IPS-NIHi7 (cell line): ENCODE data around the gene TRPM2.

Experiments used
- DNase-seq: peaks from one replicate; pipeline ENCODE4 v3.0.0; 2012; ENCODE audit warnings: mixed read lengths; ENCODE audit errors: extremely low spot score

The TRPM2 gene

DNA sequence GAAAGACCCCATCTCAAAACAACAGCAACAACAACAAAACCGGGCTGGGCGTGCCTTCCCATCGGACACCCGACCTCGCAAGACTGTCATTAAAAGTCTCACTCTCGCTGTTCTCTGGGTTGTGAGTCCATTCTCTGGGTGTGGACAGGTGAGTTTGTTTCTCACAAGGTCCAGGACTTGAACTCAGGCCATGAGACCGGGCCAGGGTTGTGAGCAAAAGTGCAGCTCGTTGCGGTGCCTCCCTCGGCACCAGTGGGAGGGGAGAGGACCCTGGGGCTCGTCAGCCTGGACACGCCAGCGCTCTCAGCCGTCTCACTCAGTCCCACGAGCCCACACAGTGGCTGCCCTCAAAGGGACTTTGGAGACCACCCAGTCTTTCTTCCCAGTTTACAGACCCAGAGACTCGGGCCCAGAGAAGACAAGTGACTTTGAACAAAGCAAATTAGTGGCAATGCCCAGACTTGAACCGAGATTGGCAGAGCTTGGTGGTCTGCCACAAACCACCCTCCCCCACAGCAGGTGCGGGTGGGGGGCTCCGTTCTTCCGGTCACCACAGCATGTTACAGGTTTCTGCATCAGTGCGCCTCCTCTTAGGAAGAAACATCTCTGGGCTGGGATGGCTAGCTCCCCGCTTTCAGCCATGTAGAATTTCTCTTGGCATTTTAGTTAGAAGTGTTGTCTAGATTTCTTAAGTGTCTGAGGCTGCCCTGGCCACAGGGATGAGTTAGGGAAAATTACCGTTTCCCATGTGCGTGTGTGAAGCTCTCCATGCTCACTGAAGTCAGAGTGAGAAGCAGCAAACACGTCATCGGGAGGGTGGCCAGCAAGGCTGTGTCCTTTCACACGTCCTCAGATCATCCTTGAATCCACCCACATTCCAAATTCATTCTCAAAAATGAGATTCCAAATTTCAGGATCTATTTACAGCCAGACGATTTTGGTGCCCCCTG lies 130.1 kb downstream of the TRPM2 start:
- DNase-seq: no peak

GRCh38 chr21:44484498-44485253 lies 131.3 kb downstream of the TRPM2 start:
- no peak for DNase-seq

- DNase-seq: peak; percentile 76
These were observed 131.9 kb downstream of the TRPM2 start for GRCh38 chr21:44485254-44485793.

DNA sequence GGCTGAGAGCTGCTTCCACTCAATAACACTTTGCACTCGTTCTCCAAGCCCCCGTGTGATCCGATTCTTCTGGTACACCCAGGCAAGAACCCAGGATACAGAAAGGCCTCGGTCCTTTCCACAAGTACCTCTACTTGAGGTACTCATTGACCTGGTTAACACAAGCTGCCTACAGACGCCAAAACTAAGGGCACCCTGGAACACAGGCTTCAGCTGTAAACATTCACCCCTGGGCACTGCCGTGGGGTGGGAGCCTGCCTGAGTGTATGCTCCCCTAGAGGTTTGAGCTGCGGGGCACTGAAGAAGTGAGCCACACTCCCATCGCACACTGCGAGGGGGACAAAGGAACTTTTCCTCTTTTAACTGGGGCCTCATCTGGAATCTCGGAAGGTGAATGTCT lies 132.4 kb downstream of the TRPM2 start:
- no peak for DNase-seq

- no peak for DNase-seq
These were observed 132.9 kb downstream of the TRPM2 start for GRCh38 chr21:44486302-44486701.

- DNase-seq: peak; percentile 67
These were observed 134.4 kb downstream of the TRPM2 start for GRCh38 chr21:44487831-44488230.

GRCh38 chr21:44489962-44490361 lies 136.5 kb downstream of the TRPM2 start:
- DNase-seq: no peak

DNA sequence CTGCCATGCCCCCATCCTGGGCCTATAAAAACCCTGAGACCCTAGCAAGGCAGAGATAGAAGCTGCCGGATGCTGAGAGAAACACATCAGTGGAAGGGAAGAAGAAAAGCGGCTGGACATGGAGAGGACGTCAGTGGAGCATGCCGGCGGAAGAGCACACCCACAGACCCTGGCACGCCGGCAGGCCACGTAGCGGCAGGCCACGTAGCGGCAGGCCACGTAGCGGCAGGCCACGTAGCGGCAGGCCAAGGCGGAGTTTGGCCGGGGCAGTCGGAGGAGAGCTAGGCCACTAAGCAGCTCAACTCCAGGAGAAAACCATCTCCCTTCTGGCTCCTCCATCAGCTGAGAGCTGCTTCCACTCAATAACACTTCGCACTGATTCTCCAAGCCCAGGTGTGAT lies 137.0 kb downstream of the TRPM2 start:
- no peak for DNase-seq

DNA sequence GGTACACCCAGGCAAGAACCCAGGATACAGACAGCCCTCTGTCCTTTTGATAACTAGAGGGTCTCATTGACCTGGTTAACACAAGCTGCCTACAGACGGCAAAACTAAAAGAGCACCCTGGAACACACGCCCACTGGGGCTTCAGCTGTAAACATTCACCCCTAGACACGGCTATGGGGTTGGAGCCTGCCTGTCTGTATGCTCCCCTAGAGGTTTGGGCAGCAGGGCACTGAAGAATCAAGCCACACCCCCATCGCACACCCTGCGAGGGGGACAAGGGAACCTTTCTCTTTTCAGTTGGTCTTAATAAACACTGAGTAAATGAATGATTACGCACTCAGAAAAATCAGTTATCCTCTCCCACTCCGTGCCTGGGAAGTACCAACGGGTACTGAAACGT lies 137.4 kb downstream of the TRPM2 start:
- no peak for DNase-seq
